Suprapubic skin (tissue), 4 donors: ENCODE data around the gene MAGI3. TPM values are rescaled to one million over a fixed set of nuclear protein-coding genes. Genes with fewer than 3 reads are reported as not detected.

ENCODE experiments used
- DNase-seq, 2 donors: peaks; one replicate each; pipeline ENCODE4 v3.0.0-alpha.2; 2019; ENCODE audit warnings: low spot score in 2 of 2
- H3K27ac ChIP-seq: fragments of 200-600 bp; sonication (generic); one replicate; pipeline ENCODE4 v1.5.1; 2019
- H3K27me3 ChIP-seq: fragments of 200-600 bp; sonication (generic); one replicate; pipeline ENCODE4 v1.5.1; 2019
- H3K36me3 ChIP-seq: fragments of 200-600 bp; sonication (generic); one replicate; pipeline ENCODE4 v1.5.1; 2019
- H3K4me1 ChIP-seq: fragments of 200-600 bp; sonication (generic); one replicate; pipeline ENCODE4 v1.5.1; 2019
- H3K4me3 ChIP-seq: fragments of 200-600 bp; sonication (generic); one replicate; pipeline ENCODE4 v1.5.1; 2019; ENCODE audit warnings: mild to moderate bottlenecking
- H3K9me3 ChIP-seq: fragments of 200-600 bp; sonication (generic); one replicate; pipeline ENCODE4 v1.5.1; 2019
- CTCF ChIP-seq, 2 donors: fragments of 200-600 bp in 1 of 2; fragments of 450-650 bp in 1 of 2; sonication (generic) in 1 of 2; IDR thresholded peaks; one replicate each; pipeline ENCODE4 v1.5.1; 2016 to 2019; ENCODE audit warnings: antibody characterized with exemption in 2 of 2, mild to moderate bottlenecking in 1 of 2, moderate library complexity in 1 of 2
- EP300 ChIP-seq: sonication (generic); formaldehyde crosslinking; IDR thresholded peaks from one replicate; pipeline ENCODE4 v1.6.1; 2017; ENCODE audit warnings: antibody characterized with exemption
- POLR2A ChIP-seq, 2 donors: fragments of 450-650 bp; IDR thresholded peaks; one replicate each; pipeline ENCODE4 v1.6.1; 2017; ENCODE audit warnings: antibody characterized with exemption in 2 of 2, mild to moderate bottlenecking in 2 of 2, moderate library complexity in 2 of 2
- POLR2AphosphoS5 ChIP-seq, 3 donors: sonication (generic); formaldehyde crosslinking; IDR thresholded peaks; one replicate each; pipeline ENCODE4 v1.6.1; 2017; ENCODE audit warnings: antibody characterized with exemption in 3 of 3
- WGBS: methylation state at CpG from one replicate; pipeline ENCODE4 v1.1.5; 2018; 5-methylcytosine and 5-hydroxymethylcytosine counted together
- total RNA-seq, 4 donors: library from RNA; depleted of rRNA; stranded (reverse); fragments of >200 nt; gene quantifications; one replicate each; pipeline ENCODE4 v1.1.0, GENCODE V29; 2016

MAGI3 gene
- total RNA-seq, 4 donors from 2014 or later, result 8.3 to 18.8 (median 10.7) TPM

- DNase-seq, result no peak
- H3K27me3 ChIP-seq, result no peaks in the 10 kb centered on the region
- H3K4me1 ChIP-seq, result no peaks in the 10 kb centered on the region
- TF ChIP-seq EP300, result no peak
- no peak for TF ChIP-seq CTCF (IDR thresholded peaks at IDR 0.05)
- TF ChIP-seq POLR2AphosphoS5 (IDR thresholded peaks at IDR 0.05), result no peak
- no peak for TF ChIP-seq POLR2A (IDR thresholded peaks at IDR 0.05)
- H3K27ac ChIP-seq, result no peak overlapping the region
- 97% methylated on average over 2 of the region's 2 CpGs for WGBS
- no peaks in the 10 kb centered on the region for H3K9me3 ChIP-seq
- no peak overlapping the region for H3K4me3 ChIP-seq
- no peaks in the 10 kb centered on the region for H3K36me3 ChIP-seq
These were observed 44.5 kb downstream of the MAGI3 start for GRCh38 chr1:113434874-113435175.

GRCh38 chr1:113437554-113438341, 47.4 kb downstream of the MAGI3 start:
- Histone ChIP-seq H3K4me1 (no peaks in the 10 kb centered on the region), H3K27ac (no peak overlapping the region), H3K36me3 (no peaks in the 10 kb centered on the region), H3K9me3 (no peaks in the 10 kb centered on the region), H3K4me3 (no peak overlapping the region), H3K27me3 (no peaks in the 10 kb centered on the region)
- WGBS, result 93% methylated on average over 3 of the region's 3 CpGs
- TF ChIP-seq EP300, result no peak
- no peak for TF ChIP-seq POLR2AphosphoS5 (IDR thresholded peaks at IDR 0.05)
- DNase-seq, result no peak

- no peak for DNase-seq
- H3K9me3 ChIP-seq, result no peaks in the 10 kb centered on the region
- no peaks in the 10 kb centered on the region for H3K4me1 ChIP-seq
- no peak overlapping the region for H3K4me3 ChIP-seq
- H3K27me3 ChIP-seq, result no peaks in the 10 kb centered on the region
- TF ChIP-seq POLR2A (IDR thresholded peaks at IDR 0.05) (no peak), CTCF (IDR thresholded peaks at IDR 0.05) (no peak), POLR2AphosphoS5 (IDR thresholded peaks at IDR 0.05) (no peak), EP300 (no peak)
- no peak overlapping the region for H3K27ac ChIP-seq
- 80% methylated on average over 3 of the region's 3 CpGs for WGBS
- no peaks in the 10 kb centered on the region for H3K36me3 ChIP-seq
These were observed 48.4 kb downstream of the MAGI3 start for GRCh38 chr1:113438505-113439276.

- no peak overlapping the region for H3K4me3 ChIP-seq
- H3K9me3 ChIP-seq, result no peaks in the 10 kb centered on the region
- DNase-seq, result no peak
- no peaks in the 10 kb centered on the region for H3K27me3 ChIP-seq
- H3K27ac ChIP-seq, result no peak overlapping the region
- TF ChIP-seq CTCF (IDR thresholded peaks at IDR 0.05), result no peak
- TF ChIP-seq POLR2AphosphoS5 (IDR thresholded peaks at IDR 0.05), result no peak
- TF ChIP-seq POLR2A (IDR thresholded peaks at IDR 0.05), result no peak
- no peak for TF ChIP-seq EP300
- WGBS, result 89% methylated on average over 2 of the region's 2 CpGs
- H3K4me1 ChIP-seq, result no peaks in the 10 kb centered on the region
- H3K36me3 ChIP-seq, result no peaks in the 10 kb centered on the region
These were observed 49.0 kb downstream of the MAGI3 start for GRCh38 chr1:113439277-113439670.

- Histone ChIP-seq H3K36me3 (no peaks in the 10 kb centered on the region), H3K4me3 (no peak overlapping the region), H3K27me3 (no peaks in the 10 kb centered on the region), H3K9me3 (peaks cover 8% of the 10 kb centered on the region), H3K27ac (no peak overlapping the region), H3K4me1 (no peaks in the 10 kb centered on the region)
- DNase-seq, result no peak
- WGBS, result 70% methylated on average over 2 of the region's 2 CpGs
- TF ChIP-seq POLR2A (IDR thresholded peaks at IDR 0.05) (no peak), CTCF (IDR thresholded peaks at IDR 0.05) (no peak), POLR2AphosphoS5 (IDR thresholded peaks at IDR 0.05) (no peak), EP300 (no peak)
These were observed 51.8 kb downstream of the MAGI3 start for GRCh38 chr1:113442131-113442530.
